NCI-H82 treated with DMSO at 0.1 percent for 48 hours (cell line): ENCODE data around the gene RBKS.

Experiments
- DNase-seq: peaks from one replicate; lab custom pipeline; 2025; ENCODE audit not compliant: unreplicated experiment; lab: John Stamatoyannopoulos, UW

The RBKS gene

DNA sequence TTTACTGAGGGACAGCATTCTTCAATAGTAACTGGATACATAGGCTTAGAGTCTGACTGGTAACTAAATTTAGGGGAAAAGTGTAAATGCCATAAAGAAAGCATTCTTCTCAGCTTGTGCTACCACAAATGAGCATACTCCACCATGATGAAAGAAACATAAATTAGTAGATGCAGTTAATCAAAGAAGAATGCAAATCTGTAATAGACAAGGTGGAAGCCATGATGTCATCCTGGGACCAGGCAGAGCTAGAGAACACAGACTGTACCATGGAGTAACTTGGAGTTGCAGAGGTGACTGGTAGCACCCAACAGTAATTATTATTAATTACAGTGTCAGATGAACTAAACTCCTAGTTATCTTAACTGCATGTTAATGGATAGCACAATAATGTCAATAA lies 51.7 kb downstream of the RBKS start:
- no peak for DNase-seq

DNA sequence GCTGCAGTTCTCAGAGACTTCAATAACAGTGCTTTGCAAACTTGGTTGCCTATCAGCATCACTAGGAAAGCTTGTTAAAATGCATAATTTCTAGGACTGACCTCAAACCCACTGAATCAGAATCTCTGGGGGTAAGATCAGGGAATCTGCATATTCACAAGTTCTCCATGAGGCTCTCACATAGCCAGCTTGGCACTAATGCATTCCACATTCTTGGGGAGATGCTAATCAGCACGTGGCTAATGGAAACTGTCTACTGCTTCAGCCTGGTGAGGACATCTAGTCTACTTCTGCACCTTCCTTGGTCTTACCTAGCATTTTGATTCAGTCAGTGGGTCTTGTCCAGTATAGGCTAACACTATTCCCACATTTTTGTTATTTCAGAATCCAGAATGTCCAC lies 56.3 kb downstream of the RBKS start:
- DNase-seq = no peak

DNA sequence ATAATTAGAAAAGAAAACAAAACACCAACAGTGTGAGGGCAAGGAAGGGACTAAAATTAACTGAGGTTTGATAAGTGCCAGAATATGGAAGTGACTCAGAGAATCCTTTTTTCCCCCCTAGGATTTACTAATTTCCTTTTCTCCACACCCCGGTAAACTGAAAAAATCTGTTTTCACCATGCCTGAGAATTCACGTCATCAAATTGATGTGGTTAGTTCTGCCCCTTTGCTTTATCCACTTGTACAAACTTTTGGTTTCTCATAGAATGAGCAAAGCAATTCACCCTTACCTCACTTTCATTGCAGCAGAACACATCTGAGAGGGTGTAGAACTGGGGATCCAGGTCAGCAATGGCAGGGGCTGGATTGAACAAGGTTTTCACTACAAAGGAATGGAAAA lies 57.8 kb downstream of the RBKS start:
- no peak for DNase-seq

DNA sequence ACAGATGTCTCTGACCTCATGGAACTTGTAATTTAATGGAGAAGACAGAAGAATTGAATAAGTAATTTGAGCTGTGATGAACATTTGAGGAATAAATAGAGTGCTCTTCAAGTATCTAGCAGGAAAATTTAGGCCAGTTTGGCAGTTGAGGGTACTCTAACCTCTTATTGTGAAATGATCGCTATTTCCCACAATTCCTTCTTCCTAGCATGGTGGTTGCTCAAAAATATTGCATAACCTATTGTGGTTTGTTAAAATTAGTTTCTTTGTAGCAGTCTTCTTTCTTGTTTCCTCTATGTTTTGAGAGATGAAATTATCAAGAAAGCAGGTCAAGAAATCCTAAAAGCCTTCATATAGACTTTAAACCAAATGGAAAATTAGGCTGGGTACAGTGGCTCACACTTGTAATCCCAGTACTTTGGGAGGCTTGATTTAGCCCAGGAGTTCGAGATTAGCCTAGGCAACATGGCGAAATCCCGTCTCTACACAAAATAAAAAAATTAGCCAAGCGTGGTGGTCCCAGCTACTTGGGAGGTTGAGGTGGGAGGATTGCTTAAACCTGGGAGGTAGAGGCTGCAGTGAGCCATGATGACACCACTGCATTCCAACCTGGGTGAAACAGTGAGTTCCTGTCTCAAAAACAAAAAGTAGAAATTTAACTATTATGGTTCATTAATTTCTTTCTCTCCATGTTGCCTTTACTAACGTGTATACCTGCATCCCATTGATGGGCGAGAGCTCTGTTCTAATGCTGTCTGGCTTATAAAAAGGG lies 58.7 kb downstream of the RBKS start:
- DNase-seq = no peak

DNA sequence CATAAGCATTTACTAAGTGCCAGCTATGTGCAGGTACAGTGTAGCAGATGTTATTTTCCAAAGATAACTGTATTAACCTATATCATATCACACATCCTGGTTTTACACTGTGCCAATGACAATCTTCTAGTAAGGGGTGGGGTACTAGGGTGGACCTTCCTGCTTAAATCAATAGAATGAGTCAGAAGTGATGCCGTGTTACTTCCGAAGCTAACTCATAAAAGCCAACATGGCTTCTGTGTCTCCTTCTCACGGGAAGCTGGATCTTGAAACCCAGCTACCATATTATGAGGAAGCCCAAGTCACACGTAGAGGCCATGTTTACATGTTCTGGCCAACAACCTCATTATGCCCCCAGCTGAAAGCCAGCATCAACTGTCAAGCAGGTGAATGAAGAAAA lies 59.5 kb downstream of the RBKS start:
- DNase-seq = no peak

DNA sequence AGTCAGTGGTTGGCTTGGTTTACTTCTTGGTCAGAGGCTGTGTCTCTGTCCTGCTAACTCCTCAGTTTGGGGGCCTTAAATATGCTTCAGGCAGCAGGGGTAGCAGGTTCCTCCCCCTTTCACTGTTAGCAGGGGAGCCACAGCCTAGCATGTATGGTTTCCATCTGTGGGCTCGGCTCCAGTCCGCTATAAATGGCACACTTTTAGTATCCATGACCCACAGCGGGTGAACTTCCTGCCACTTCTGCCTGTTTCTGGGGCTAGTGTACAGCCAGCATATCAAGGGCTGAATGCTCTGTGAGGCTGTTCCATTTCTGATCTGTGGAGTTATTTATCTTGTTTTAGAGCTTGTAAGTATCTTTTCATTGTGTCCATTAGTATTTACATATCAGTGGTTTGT lies 60.4 kb downstream of the RBKS start:
- DNase-seq = no peak

DNA sequence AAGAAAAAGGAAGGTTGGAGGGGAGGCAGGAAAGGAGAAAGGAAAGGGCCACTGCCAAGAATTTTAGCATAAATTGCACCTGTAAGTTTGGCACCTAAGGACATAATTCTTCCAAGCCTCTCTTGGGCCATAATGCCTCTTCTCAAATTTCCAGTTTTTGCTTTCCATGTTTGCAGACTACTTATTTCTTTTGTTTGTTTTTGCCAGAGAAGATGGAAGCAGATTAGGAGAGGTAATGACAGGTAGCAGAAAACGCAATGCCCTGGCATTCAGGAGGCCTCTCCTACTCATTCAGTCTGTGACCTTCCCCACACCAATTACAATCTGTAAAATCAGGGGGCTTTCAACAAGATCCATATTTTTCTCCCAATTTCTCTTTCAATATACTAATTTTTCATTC lies 61.9 kb downstream of the RBKS start:
- no peak for DNase-seq

DNA sequence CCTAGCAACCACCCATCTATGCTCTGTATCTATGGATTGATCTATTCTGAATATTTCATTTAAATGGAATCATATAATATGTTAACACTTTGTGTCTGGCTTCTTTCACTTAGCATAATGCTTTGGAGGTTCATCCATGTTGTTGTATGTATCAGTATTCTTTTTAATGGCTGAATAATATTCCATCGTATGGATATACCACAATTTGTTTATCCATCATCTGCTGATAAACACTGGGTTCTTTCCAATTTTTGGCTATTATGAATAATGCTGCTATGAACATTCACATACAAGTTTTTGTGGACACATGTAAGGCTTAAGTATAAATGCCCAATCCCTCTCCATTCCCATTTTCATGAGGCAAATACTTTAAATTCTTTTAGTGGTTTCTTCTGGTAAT lies 65.8 kb downstream of the RBKS start:
- no peak for DNase-seq

DNA sequence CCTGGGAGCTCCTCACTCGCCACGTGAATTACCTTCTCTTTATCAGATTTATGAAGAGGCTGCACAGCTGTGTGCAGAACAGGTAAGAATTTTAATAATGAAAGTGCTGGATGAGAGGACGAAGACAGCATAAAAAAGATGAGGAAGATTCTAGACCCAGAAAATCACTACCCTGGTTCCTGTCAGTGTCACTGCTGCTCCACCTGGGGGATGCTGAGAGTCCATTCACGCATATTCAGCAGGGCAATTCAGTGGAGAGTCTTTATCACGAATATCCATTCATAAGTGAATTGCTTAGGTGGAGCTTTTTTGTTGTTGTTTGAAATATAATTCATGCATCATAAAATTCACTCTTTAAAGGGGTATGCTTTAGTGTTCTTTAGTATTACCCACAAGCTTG lies 66.6 kb downstream of the RBKS start:
- DNase-seq = no peak

DNA sequence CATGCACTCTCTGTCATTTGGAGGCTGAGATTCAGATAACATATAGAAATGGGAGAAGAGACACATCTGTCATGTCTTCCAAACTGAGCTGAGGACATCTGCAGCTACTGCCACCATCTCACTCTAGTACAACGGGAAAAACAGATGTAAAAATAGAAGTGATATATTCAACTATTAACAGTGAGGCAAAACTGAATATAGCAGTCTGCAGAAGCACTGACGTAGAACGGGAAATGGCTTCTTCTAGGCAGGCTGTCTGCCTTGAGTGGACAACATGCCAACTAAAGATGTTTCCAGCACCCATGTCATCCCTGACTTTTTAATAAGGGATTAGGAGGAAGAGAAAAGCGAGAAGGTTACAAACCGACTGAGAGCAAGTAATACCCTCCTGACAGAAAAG lies 67.1 kb downstream of the RBKS start:
- DNase-seq = no peak

DNA sequence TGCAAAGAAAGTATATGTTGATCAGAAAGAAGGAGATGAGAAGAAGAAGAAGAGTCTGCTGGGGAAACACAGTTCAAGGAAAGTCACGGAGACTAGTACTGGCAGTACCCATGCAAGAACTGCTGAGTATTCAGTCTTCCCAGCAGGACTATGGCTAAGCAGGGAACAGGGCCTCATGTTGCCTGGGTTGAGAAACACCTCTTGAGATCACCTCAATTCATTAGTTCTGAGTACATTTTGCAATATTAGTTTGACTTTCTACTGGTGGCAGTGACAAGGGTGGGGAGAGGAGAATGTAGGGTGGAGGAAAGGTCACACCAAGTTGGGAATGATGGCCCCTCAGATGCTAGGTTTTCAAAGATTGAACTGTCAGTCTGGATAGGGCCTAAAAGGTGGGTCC lies 68.1 kb downstream of the RBKS start:
- no peak for DNase-seq

DNA sequence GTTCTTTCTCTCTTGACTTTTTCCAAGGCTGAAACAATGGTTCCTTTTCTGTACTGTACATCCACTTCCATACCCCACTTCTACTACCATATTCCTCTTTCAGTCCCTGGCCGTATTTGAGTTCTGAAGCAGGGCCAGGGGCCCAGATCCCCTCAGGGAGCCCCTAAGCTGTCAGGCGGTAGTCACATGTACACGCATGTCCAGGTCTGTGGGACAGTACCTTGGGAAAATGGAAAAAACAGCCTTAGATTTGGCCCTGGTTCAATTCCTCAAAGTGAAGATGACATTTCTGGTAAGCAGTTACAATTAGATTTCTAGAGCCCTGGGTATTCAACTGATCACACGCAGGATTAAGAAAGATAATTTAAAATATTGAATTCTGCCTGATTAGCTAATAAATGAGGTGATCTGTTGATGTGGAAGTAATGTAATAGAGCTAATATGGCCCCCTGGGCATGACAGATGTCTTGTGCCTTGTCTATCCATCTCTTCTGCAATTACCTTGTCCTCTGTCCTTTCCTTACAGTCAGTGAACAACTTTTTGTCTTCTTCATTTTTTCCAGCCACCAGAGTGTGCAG lies 74.2 kb downstream of the RBKS start:
- no peak for DNase-seq

DNA sequence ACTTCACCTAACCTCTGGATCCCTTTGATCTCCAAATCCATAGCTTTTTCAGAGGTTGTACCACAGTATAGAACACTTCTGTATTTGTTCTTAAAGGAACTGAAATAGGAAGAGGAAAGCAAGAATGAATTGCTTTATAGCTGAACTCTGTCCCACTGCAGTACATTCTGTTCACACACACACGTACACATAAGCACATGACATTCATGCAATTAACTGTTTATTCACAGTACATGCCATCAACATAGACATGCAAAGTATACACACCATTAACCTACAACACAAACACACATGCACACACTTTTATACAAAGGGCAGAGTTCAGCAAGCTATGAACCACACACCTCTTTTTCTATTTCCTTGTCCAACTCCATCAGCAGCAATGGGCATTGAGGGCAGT lies 75.4 kb downstream of the RBKS start:
- no peak for DNase-seq

DNA sequence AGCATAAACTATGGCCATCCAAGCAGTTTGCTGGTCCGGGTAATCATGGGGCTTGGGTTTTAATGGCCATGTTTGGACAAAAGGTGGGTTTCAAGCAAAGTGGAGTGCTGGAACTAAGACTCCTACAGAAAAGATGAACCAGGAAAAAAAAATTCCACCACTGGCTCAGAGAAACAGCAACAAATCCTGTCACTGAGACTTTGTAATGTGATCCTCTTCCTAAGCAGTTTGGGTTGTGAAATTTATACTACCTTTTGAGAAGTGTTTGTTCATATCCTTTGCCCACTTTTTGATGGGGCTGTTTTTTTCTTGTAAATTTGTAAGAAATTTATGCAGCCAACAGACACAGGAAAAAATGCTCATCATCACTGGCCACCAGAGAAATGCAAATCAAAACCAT lies 78.4 kb downstream of the RBKS start:
- DNase-seq = no peak

DNA sequence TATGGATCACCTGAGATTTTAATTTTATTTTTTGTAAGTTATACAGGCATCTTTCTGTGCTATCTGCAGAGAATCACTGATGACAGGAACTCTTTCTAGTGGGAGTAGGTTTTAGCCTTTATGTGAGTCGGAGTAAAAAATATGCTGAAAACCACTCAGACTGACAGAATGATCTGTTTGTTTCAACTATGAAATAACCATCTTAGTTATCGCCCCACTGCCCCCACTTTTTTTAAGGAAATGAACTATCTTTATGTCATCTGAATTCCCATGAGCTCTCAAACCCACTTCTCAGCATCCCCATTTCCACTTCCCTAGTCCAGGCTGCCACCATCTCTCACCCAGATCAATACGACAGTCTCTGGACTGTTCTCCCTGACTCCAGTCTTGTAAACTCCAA lies 79.7 kb downstream of the RBKS start:
- no peak for DNase-seq

DNA sequence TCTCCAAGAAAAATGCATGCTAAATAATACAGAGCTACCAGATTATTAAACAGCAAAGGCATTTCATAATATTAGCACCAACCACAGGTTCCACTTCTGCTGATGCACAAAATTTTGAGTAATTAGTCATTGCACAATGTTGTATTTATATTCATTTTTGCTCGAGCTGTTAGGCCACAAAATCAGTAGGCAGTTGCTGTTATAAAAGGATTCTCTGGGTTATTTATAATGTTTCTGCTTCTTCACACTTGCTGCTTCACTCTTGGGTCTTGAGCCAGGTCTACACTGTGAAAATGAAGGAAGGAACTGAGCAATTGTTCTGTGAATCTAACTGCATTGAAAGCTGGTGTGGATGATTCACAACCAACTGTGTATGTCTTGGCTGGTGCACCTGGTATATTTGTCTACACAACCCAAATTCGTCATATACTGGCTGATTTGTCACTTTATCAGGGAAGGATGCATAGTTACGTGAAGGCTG lies 80.4 kb downstream of the RBKS start:
- no peak for DNase-seq

DNA sequence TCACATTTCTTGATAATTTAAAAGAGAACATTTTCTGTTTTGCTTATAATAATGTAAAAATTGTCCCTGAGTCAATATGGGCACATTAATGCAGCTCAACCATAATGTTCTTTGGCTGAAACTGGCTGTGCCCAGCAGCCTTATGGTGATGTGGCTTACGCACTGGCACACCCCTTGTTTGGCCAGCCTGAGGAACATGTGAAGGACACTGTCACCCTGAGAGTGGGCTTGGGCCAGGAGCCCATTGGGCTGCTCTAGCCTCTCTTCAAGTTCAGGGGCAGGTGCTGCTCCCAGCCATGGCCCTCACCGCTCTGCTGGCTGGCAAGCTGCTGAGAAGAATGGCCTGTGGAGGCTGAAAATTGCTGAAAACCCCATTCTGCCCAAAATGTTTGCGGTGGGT lies 81.2 kb downstream of the RBKS start:
- DNase-seq = no peak

DNA sequence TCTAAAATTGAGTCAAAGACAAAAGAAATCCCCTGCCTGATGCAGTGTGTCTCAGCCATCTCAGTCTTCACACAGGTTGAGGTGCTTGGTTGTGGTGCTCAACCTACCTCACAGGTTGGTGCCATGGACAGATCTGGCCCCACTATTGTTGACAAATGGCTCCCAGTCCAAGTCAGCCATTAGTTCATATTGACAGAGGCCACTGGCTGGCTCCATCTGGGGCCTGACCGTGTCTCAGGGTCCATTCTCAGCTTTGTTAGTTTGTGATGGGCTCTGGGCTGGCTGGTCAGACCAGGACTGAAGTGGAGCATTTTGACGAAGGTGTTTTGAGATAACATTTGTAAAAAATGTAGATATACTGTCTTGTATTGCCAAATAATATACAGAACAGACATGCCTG lies 81.8 kb downstream of the RBKS start:
- no peak for DNase-seq

DNA sequence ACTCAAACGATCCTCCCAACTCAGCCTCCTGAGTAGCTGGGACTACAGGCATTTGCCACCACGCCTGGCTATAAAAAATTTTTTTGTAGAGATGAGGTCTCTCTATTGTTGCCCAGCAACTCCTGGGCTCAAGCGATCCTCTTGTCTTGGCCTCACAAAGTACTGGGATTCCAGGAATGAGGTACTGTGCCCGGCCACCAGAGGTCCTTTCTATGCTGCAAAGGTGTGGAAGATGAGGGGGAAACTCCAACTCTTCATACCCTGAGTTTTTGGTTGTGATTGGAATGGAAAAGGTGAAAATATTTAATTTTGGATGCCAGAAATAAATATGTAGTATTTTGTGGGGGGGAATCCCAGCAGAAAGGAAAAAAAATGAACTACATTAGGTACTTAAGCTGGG lies 82.7 kb downstream of the RBKS start:
- no peak for DNase-seq

DNA sequence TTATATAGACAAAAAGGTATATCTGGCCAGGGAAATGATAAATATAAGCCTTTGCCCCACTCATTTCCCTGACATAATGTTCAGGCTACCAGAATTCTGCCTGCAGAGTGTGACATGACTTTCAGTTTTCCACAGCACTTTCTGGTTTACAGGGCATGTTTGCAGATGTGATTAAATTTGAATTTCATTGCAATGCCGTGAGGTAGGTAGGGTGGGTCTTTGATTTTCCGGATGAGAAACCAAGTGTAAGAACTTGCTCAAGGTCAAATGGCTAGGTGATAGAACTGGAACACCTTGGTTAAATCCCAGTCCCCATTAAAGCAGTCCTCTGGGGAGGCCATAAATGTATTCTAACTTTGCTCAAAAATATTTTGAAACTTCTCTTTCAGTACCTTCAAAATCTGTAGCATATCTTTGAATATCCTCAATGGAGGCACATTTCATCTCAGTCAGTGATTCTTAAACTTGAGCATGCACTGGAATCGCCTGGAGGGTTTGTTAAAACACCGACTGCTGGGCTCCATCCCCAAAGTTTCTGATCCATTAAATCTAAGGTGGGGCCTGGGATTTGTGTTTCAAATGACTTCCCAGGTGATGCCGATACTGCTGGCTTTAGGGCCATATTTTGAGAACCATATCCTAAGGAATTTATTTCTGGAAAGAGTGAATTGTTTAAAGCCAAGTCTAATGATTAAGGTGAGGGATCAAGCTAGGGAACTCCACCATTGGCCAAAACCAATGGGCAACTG lies 83.7 kb downstream of the RBKS start:
- DNase-seq = no peak

DNA sequence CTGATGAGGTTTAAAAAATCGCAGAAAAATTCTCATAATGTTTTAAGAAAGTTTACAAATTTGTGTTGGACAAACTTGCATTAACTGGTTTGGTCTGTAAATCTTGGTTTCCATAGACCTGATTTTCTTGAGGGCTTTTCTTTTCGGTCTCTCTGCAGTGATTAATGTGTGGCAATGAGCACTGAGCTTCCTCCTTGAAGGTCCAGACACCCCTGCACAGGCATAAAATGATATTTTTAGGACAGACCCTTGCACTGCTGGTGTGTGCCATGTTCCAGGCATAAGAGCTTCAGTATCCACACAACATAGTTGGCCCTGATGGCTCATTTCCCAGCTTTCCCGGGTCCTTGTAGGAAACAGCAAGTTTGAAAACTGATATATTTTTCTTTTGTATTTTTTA lies 85.0 kb downstream of the RBKS start:
- DNase-seq = no peak

DNA sequence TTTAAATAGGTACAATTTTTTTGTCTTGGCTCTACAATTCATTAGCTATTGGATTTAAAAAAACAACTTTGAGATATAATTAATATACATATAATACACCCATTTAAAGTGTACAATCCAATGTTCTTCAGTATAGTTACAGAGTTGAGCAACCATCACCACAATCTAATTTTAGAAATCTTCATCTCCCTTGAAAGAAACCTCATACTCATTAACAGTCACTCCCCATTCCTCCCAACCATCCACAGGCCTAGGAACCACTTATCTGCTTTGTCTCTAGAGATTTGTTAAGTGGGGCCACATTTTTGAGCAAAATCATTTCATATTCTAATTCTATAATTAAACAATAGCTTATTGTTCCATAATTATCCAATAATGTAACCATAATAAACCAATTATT lies 86.0 kb downstream of the RBKS start:
- DNase-seq = no peak
